Stimulated activated CD4-positive, alpha-beta T cell treated with anti-CD3 and anti-CD28 coated beads, TNF-alpha, amount 100 ng/mL, for 4 hours (primary cell): ENCODE measurements around the gene ITIH1.
"Not testable (repeated sequence)": the region's sequence is repeated elsewhere in the genome, so short reads cannot be mapped to it uniquely, and the experiment has no call there.

Experiments
- DNase-seq, 3 experiments: peaks; one replicate each; pipeline ENCODE4 v3.0.0-alpha.2; 2020; ENCODE audit warnings: low read depth in 3 of 3

Gene ITIH1

DNA sequence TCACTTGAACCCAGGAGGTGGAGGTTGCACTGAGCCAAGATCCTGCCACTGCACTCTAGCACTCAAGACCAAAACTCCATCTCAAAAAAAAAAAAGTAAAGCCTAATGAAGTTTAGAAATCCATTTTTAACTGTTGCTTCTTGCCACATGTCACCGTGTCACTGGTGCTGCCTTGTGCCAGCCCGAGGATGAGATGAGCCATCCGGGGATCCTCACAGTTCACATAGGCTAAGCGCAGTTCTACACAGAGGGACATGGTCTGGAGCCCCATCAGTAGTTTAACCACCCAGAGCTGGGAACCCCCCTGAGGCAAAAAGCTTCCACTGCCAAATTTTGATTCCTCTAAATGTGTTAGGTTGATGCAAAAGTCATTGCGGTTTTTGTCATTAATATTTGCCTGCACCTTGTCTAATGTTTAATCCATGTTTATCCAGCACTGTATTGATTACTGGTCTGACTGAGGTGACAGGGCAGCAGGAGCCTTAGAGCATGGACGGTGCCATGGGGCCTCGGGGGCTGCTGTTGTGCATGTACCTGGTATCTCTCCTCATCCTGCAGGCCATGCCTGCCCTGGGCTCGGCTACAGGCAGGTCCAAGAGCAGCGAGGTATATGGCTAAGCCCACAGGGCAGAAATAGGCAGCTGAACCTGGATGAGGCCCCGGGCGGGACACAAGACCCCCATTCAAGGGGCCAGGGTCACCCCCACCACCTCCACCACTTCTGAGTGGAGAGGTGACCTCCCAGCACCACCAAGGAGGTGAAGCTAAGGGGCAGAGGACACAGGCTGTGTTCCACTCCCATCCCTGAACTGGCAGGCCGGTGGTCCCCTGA is at the start of gene ITIH1:
ITIH1 (plus strand) TSS at position 473 of the 832 bp plus-strand sequence; CDS start at position 490, 17 bp downstream.
- no peak for DNase-seq

- DNase-seq: not testable (repeated sequence)
Measured at GRCh38 chr3:52728753-52729152, 48.6 kb upstream of the ITIH1 start.

DNA sequence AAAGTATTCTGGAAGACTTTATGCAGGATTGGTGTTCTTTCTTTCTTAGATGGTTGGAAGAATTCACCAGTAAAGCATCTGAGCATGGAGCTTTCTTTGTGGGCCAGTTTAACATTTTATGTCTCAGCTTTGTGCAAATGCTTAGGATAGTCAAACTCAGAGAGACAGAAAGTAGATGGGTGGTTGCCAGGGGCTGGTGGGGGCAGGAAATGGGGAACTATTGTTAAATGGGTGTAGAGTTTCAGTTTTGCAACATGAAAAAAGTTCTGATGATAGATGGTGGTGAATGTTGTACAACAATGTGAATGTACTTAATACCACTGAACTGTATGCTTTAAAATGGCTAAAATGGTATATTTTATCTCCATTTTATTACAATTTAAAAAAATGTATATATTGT is 46.7 kb upstream of the ITIH1 start:
- DNase-seq: no peak

- DNase-seq: no peak
Measured at GRCh38 chr3:52731590-52731989, 45.8 kb upstream of the ITIH1 start.

- no peak for DNase-seq
Measured at GRCh38 chr3:52733256-52733891, 44.0 kb upstream of the ITIH1 start.

DNA sequence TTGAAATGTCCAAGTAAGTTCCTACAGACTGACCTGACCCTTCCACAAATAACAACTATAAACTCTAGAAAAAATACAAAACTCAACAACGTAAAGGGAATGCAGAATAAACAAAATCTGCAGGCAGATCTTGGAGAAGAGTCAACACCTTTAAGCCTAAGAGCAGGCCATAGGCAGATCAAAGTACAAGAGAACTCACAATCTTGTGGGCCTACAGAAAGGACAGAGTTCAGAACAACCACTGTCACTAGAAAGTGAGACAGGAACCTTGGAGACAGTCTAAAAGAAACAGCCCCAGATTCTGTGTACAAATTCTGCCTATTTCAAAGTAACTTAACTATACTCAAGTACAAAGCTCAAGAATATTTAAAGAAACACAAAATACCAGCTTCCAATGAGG is 37.7 kb upstream of the ITIH1 start:
- no peak for DNase-seq

- DNase-seq: no peak
Measured at GRCh38 chr3:52742418-52743041, 34.9 kb upstream of the ITIH1 start.

DNA sequence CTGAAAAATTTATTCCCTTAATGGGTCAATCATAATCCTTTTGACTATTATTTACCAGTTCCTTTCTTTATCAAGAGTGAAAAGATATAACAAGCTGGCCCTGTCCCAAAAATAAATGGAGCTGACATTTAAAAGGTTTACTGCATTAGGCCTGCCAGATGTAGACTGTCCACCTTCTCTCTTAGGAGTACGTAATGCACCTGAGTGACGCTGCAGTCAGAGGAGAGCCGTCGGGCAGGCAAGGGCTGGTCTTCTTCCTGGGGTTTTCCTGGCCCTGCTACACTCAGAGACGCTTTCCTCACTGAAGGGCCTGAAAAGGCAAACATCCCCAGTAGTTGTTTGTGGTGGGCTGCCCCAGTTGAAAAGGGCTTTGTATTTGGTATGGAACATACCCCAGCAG is 34.2 kb upstream of the ITIH1 start:
- DNase-seq: no peak

DNA sequence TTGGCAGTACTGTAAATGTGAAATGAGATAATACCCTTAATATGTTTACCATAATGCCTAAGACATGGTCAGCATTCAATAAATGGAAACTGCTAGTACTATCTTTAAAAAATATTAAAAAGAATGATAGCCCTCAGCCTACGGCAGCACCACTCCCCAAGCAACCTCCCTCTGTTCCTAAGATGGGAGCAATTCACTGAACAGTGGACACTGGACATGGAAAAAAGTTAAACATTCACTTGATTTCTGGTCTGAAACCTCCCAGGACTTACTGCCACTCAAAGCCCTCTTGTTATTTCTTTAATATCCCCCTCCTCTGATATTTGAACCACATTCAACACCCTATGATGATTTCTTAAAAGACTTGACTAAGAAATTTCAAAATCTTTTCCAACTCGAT is 33.7 kb upstream of the ITIH1 start:
- DNase-seq: no peak

DNA sequence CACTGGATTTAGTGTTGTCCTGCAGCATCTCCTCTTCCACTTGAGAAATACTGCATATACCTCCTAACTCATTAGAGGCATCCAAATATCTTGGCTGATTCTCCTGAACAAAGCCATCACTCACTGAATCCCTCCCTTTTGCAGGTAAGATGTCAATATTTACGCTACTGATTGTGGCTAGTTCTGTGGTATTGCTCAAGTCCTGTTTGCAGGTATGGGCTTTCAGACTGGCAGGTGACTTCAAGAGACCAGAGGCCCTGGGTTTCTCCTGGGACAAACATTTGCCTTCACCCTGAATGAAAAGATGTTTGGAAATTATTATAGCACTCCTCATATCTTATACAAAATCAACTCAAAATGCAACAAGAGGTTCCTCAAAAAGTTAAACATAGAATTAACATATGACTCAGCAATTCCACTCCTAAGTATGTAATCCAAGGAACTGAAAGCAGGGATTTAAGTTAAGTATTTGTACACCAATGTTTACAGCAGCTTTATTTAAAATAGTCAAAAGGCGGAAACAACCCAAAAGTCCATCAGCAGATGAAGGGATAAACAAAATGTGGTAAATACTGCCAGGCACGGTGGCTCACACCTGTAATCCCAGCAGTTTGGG is 25.2 kb upstream of the ITIH1 start:
- DNase-seq: no peak

DNA sequence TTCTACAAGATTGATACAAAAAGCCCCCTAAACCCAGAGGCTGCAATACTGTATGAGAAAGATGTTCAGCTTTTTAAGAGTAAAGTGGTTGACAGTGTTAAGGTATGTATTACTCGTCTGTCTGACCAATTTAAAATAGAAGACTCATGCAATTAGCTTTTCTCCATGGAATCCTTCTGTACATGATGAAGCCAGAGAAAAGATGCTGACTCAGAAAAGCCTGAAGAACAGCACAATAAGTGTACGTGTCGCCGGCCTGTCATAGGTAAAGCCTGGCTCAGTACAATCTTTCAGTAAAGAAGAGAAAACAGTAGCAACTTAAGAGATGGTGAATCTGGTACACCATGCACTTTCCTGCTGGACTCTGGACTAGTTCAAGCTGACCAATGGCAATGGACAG is 23.0 kb upstream of the ITIH1 start:
- no peak for DNase-seq

DNA sequence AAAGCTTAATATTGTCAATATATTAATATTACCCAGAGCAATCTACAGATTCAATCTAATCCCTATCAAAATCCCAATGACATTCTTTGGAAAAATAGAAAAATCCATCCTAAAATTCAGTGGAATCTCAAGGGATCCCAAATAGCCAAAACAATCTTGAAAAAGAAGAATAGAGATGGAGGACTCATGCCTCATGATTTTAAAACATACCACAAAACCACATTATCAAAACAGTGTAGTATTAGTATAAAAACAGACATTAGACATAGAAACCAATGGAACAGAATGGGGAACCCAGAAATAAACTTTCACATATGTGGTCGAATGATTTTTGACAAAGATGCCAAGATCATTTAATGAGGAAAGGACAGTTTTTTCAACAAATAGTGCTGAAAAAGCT is 21.3 kb upstream of the ITIH1 start:
- DNase-seq: no peak

- no peak for DNase-seq
Measured at GRCh38 chr3:52763466-52763865, 13.9 kb upstream of the ITIH1 start.

- DNase-seq: no peak
Measured at GRCh38 chr3:52769786-52770455, 7.5 kb upstream of the ITIH1 start.

DNA sequence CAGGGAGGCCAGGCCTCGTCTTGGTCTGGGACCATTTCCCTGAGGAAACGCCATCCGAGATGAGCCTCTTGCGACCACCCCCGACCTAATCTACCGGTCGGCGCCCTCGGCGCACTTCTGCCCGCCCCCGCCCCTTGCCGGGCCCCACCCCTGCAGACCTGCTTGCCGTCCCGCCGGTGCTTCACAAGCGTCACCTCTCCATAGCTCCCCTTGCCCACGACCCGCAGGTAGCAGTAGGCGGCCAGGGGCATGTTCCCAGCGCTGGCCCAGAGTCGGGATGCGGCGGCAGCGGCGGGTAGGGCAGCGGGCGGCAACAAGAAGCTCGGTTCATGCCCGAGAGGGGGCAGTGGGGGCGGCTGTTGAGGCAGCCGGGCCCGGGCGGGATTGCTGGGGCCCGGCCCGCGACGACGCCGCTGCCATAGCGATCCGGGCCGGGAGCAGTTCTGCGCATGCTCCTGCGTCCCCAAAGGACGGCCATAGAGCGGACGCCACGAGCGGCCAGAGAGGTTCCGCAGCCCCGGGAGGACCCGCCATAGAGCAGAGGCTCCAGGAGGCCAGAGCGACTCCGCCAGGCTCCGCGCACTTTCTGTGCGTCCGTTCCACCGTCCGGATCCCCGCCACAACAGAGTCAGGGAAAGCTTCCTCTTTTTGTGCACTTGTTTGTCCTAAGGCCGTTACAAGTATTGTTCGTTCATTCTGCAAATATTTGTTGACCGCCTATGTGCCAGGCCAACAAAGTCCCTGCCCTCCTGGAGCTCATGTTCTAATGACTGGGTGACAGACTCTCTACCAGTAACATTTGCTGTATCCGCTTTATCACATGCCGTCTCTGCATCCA is 6.7 kb upstream of the ITIH1 start, which contains the start of gene NEK4:
NEK4 (minus strand) TSS at position 445 of the 838 bp plus-strand sequence; CDS start at position 251, 194 bp downstream.
- peak; percentile 62 to 80 (median 65) for DNase-seq

- no peak for DNase-seq
Measured at GRCh38 chr3:52771334-52771681, 6.1 kb upstream of the ITIH1 start.

DNA sequence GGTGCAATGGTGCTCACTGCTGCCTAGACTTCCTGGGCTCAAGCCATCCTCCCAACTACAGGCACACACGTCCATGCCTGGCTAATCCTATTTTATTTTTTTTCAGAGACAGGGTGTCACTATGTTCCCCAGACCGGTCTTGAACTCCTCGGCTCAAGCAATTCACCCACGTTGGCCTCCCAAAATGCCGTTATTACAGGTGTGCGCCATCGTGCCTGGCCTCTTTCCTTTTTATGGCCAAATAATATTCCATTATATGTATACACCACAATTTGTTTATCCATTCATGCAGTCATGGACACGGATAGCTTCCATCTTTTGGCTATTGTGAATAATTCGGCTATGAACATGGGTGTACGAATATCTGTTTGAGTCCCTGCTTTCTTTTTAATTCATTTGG is 5.7 kb upstream of the ITIH1 start:
- DNase-seq: no peak

DNA sequence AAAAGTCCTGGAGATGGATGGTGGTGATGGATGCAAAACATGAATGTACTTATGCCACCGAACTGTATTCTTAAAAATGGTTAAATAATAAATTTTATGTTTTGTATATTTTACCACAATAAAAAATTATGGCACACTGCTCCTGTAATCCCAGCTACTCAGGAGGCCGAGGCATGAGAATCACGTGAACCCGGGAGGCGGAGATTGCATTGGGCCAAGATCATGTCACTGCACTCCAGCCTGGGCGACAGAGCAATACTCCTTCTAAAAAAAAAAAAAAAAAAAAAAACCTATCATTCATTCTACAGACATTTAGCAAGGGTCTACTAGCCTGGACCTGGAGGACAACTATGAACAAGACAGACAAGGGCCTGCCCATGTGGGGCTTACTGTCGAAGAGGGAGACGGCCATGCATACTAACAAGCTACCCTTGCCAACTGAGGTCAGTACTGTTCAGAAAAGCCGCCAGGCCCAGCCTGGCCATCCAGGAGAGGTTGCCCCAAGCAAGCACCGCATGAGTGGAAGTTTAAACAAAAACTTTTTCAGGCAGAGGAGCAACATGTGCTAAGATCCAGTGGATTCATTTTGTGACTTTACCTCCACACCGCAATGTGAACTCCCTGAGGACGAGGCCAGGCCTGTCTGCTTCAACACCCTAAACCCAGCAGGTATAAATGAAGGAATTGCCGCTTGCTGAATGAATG is 3.9 kb upstream of the ITIH1 start:
- no peak for DNase-seq

- DNase-seq: no peak
Measured at GRCh38 chr3:52774066-52774713, 3.2 kb upstream of the ITIH1 start.
